Measurements from ENCODE around the gene DPH2. TPM values are rescaled to one million over a fixed set of nuclear protein-coding genes. Genes with fewer than 3 reads are reported as not detected.

DPH2 gene
- total and polyA plus RNA-seq, 5 donors: 10.7 to 19.0 (median 14.3) TPM

- no peak for DNase-seq
- ATAC-seq: no peak
- H3K4me1 ChIP-seq (ENCODE audit: control insufficient read depth, insufficient read depth, low read length): no peaks in the 10 kb centered on the region
- H3K9me3 ChIP-seq (ENCODE audit: control insufficient read depth, low read length): no peaks in the 10 kb centered on the region
- H3K27me3 ChIP-seq (ENCODE audit: control insufficient read depth, insufficient read depth): no peaks in the 10 kb centered on the region
- 96% methylated on average over 8 of the region's 8 CpGs for WGBS
- H3K4me3 ChIP-seq (ENCODE audit: low read length): no peak overlapping the region
- intact Hi-C loops (cut with DNase I): no loop called here
- no peak overlapping the region for H3K27ac ChIP-seq (ENCODE audit: low read length)
Measured at GRCh38 chr1:43956234-43956633, 13.6 kb upstream of the DPH2 start.

- intact Hi-C loops (cut with DNase I): no loop called here
- Histone ChIP-seq H3K27me3 (ENCODE audit: control insufficient read depth, insufficient read depth) (no peaks in the 10 kb centered on the region), H3K4me3 (ENCODE audit: low read length) (no peak overlapping the region), H3K9me3 (ENCODE audit: control insufficient read depth, low read length) (no peaks in the 10 kb centered on the region), H3K27ac (ENCODE audit: low read length) (no peak overlapping the region), H3K4me1 (ENCODE audit: control insufficient read depth, insufficient read depth, low read length) (no peaks in the 10 kb centered on the region)
- ATAC-seq (no peak), DNase-seq (peak in 1 of 3 donors; percentile 39)
- 84% methylated on average over 7 of the region's 7 CpGs for WGBS
Measured at GRCh38 chr1:43957407-43958040, 12.3 kb upstream of the DPH2 start.

GRCh38 chr1:43958351-43959255 lies 11.2 kb upstream of the DPH2 start:
- Histone ChIP-seq H3K4me1 (ENCODE audit: control insufficient read depth, insufficient read depth, low read length) (no peaks in the 10 kb centered on the region), H3K27me3 (ENCODE audit: control insufficient read depth, insufficient read depth) (no peaks in the 10 kb centered on the region), H3K27ac (ENCODE audit: low read length) (no peak overlapping the region), H3K4me3 (ENCODE audit: low read length) (no peak overlapping the region), H3K9me3 (ENCODE audit: control insufficient read depth, low read length) (no peaks in the 10 kb centered on the region)
- no peak for ATAC-seq
- intact Hi-C loops (cut with DNase I): no loop called here
- WGBS: 83% methylated on average over 9 of the region's 9 CpGs
- DNase-seq: no peak

- ATAC-seq (no peak), DNase-seq (no peak)
- intact Hi-C loops (cut with DNase I): no loop called here
- no peak overlapping the region for H3K27ac ChIP-seq (ENCODE audit: low read length)
- 93% methylated on average over 8 of the region's 8 CpGs for WGBS
- H3K9me3 ChIP-seq (ENCODE audit: control insufficient read depth, low read length): no peaks in the 10 kb centered on the region
- H3K27me3 ChIP-seq (ENCODE audit: control insufficient read depth, insufficient read depth): no peaks in the 10 kb centered on the region
- H3K4me1 ChIP-seq (ENCODE audit: control insufficient read depth, insufficient read depth, low read length): no peaks in the 10 kb centered on the region
- no peak overlapping the region for H3K4me3 ChIP-seq (ENCODE audit: low read length)
Measured at GRCh38 chr1:43960798-43961197, 9.0 kb upstream of the DPH2 start.

- H3K27ac ChIP-seq (ENCODE audit: low read length): no peak overlapping the region
- intact Hi-C loops (cut with DNase I): no loop called here
- no peak for DNase-seq
- no peak for ATAC-seq
- WGBS: 72% methylated on average over 3 of the region's 3 CpGs
- no peaks in the 10 kb centered on the region for H3K9me3 ChIP-seq (ENCODE audit: control insufficient read depth, low read length)
- no peak overlapping the region for H3K4me3 ChIP-seq (ENCODE audit: low read length)
- no peaks in the 10 kb centered on the region for H3K27me3 ChIP-seq (ENCODE audit: control insufficient read depth, insufficient read depth)
- no peaks in the 10 kb centered on the region for H3K4me1 ChIP-seq (ENCODE audit: control insufficient read depth, insufficient read depth, low read length)
Measured at GRCh38 chr1:43961692-43962091, 8.1 kb upstream of the DPH2 start.

- no peak for ATAC-seq
- intact Hi-C loops (cut with DNase I): no loop called here
- H3K9me3 ChIP-seq (ENCODE audit: control insufficient read depth, low read length): no peaks in the 10 kb centered on the region
- H3K4me1 ChIP-seq (ENCODE audit: control insufficient read depth, insufficient read depth, low read length): no peaks in the 10 kb centered on the region
- no peak overlapping the region for H3K27ac ChIP-seq (ENCODE audit: low read length)
- H3K27me3 ChIP-seq (ENCODE audit: control insufficient read depth, insufficient read depth): no peaks in the 10 kb centered on the region
- WGBS: 83% methylated on average over 2 of the region's 2 CpGs
- no peak overlapping the region for H3K4me3 ChIP-seq (ENCODE audit: low read length)
- DNase-seq: no peak
Measured at GRCh38 chr1:43962324-43962723, 7.5 kb upstream of the DPH2 start.

- DNase-seq (no peak), ATAC-seq (no peak)
- Histone ChIP-seq H3K27me3 (ENCODE audit: control insufficient read depth, insufficient read depth) (no peaks in the 10 kb centered on the region), H3K4me3 (ENCODE audit: low read length) (no peak overlapping the region), H3K9me3 (ENCODE audit: control insufficient read depth, low read length) (no peaks in the 10 kb centered on the region), H3K4me1 (ENCODE audit: control insufficient read depth, insufficient read depth, low read length) (no peaks in the 10 kb centered on the region), H3K27ac (ENCODE audit: low read length) (no peak overlapping the region)
- intact Hi-C loops (cut with DNase I): no loop called here
- 87% methylated on average over 3 of the region's 3 CpGs for WGBS
Measured at GRCh38 chr1:43963006-43963405, 6.8 kb upstream of the DPH2 start.

- H3K4me3 ChIP-seq (ENCODE audit: low read length): no peak overlapping the region
- DNase-seq: no peak
- H3K27me3 ChIP-seq (ENCODE audit: control insufficient read depth, insufficient read depth): no peaks in the 10 kb centered on the region
- H3K27ac ChIP-seq (ENCODE audit: low read length): no peak overlapping the region
- H3K4me1 ChIP-seq (ENCODE audit: control insufficient read depth, insufficient read depth, low read length): no peaks in the 10 kb centered on the region
- intact Hi-C loops (cut with DNase I): no loop called here
- no peak for ATAC-seq
- H3K9me3 ChIP-seq (ENCODE audit: control insufficient read depth, low read length): no peaks in the 10 kb centered on the region
- 59% methylated on average over 5 of the region's 5 CpGs for WGBS
Measured at GRCh38 chr1:43963890-43964289, 5.9 kb upstream of the DPH2 start.

- 92% methylated on average over 3 of the region's 3 CpGs for WGBS
- Histone ChIP-seq H3K4me3 (ENCODE audit: low read length) (no peak overlapping the region), H3K4me1 (ENCODE audit: control insufficient read depth, insufficient read depth, low read length) (peaks cover 1% of the 10 kb centered on the region), H3K27ac (ENCODE audit: low read length) (no peak overlapping the region), H3K9me3 (ENCODE audit: control insufficient read depth, low read length) (no peaks in the 10 kb centered on the region), H3K27me3 (ENCODE audit: control insufficient read depth, insufficient read depth) (no peaks in the 10 kb centered on the region)
- ATAC-seq (no peak), DNase-seq (no peak)
- intact Hi-C loops (cut with DNase I): no loop called here
Measured at GRCh38 chr1:43965316-43965715, 4.5 kb upstream of the DPH2 start.

GRCh38 chr1:43968348-43968948 lies 1.4 kb upstream of the DPH2 start:
- peaks cover 5% of the 10 kb centered on the region for H3K4me1 ChIP-seq (ENCODE audit: control insufficient read depth, insufficient read depth, low read length)
- WGBS: 79% methylated on average over 6 of the region's 6 CpGs
- H3K27me3 ChIP-seq (ENCODE audit: control insufficient read depth, insufficient read depth): no peaks in the 10 kb centered on the region
- no peak overlapping the region for H3K4me3 ChIP-seq (ENCODE audit: low read length)
- no peaks in the 10 kb centered on the region for H3K9me3 ChIP-seq (ENCODE audit: control insufficient read depth, low read length)
- H3K27ac ChIP-seq (ENCODE audit: low read length): no peak overlapping the region
- DNase-seq (no peak), ATAC-seq (no peak)
- intact Hi-C loops (cut with DNase I): no loop called here

- no peak for DNase-seq
- no peak overlapping the region for H3K4me3 ChIP-seq (ENCODE audit: low read length)
- 49% methylated on average over 7 of the region's 7 CpGs for WGBS
- ATAC-seq: no peak
- H3K9me3 ChIP-seq (ENCODE audit: control insufficient read depth, low read length): no peaks in the 10 kb centered on the region
- H3K27ac ChIP-seq (ENCODE audit: low read length): no peak overlapping the region
- no peaks in the 10 kb centered on the region for H3K27me3 ChIP-seq (ENCODE audit: control insufficient read depth, insufficient read depth)
- intact Hi-C loops (cut with DNase I): no loop called here
- H3K4me1 ChIP-seq (ENCODE audit: control insufficient read depth, insufficient read depth, low read length): peaks cover 5% of the 10 kb centered on the region
Measured at GRCh38 chr1:43969416-43969745, 429 bp upstream of the DPH2 start.
